Measurements from ENCODE around the gene TNRC6B.

GRCh38 chr22:40137132-40137531, 40.6 kb upstream of the TNRC6B start:
- TF ChIP-seq CTCF (conservative IDR thresholded peaks at IDR 0.05; ENCODE audit: low read depth, low read length): no peak
- no peak for TF ChIP-seq EZH2 (IDR thresholded peaks at IDR 0.05; ENCODE audit: borderline replicate concordance, low read depth, low read length, poor library complexity, severe bottlenecking)
